Endothelial cell (in vitro differentiated cells): ENCODE data around the gene TUBB4A. TPM values are rescaled to one million over a fixed set of nuclear protein-coding genes. Genes with fewer than 3 reads are reported as not detected.

ENCODE experiments used
- DNase-seq: peaks from one replicate; pipeline ENCODE4 v3.0.0; 2021; ENCODE audit warnings: low spot score
- H3K27ac Mint-ChIP-seq: one replicate; pipeline ENCODE4 v1.8.0; 2021; ENCODE audit warnings: mixed read lengths, inconsistent platforms; ENCODE audit not compliant: unreplicated experiment
- H3K27me3 Mint-ChIP-seq: one replicate; pipeline ENCODE4 v1.8.0; 2021; ENCODE audit warnings: mild to moderate bottlenecking, moderate library complexity, mixed read lengths, inconsistent platforms; ENCODE audit not compliant: unreplicated experiment
- H3K36me3 Mint-ChIP-seq: one replicate; pipeline ENCODE4 v1.8.0; 2021; ENCODE audit warnings: mild to moderate bottlenecking, low read depth, mixed read lengths, inconsistent platforms; ENCODE audit not compliant: unreplicated experiment
- H3K4me1 Mint-ChIP-seq: one replicate; pipeline ENCODE4 v1.8.0; 2021; ENCODE audit warnings: mild to moderate bottlenecking, mixed read lengths, inconsistent platforms; ENCODE audit not compliant: unreplicated experiment
- H3K4me3 Mint-ChIP-seq: one replicate; pipeline ENCODE4 v1.8.0; 2021; ENCODE audit warnings: mild to moderate bottlenecking, mixed read lengths, inconsistent platforms; ENCODE audit not compliant: unreplicated experiment
- H3K9me3 Mint-ChIP-seq: one replicate; pipeline ENCODE4 v1.8.0; 2021; ENCODE audit warnings: mixed read lengths, inconsistent platforms; ENCODE audit not compliant: unreplicated experiment
- CTCF ChIP-seq: fragments of 200-600 bp; sonication (generic); IDR thresholded peaks from one replicate; pipeline ENCODE4 v1.5.0; 2021; ENCODE audit warnings: antibody characterized with exemption; ENCODE audit not compliant: unreplicated experiment
- total RNA-seq: library from RNA; stranded (reverse); fragmentation: NEBNext Ultra II Directional; extraction: Animal tissue kit (Norgen Biotek cat#: 25700); gene quantifications from one replicate; pipeline ENCODE4 v1.2.1, GENCODE V29; 2021; ENCODE audit not compliant: unreplicated experiment

Gene TUBB4A
- total RNA-seq, 1 donor from 2014 or later, result 0.21 TPM

- no peak overlapping the region for H3K27ac Mint-ChIP-seq
- DNase-seq, result no peak
- H3K4me1 Mint-ChIP-seq, result peaks cover 4% of the 10 kb centered on the region
- peaks cover 3% of the 10 kb centered on the region for H3K27me3 Mint-ChIP-seq
- H3K36me3 Mint-ChIP-seq, result no peaks in the 10 kb centered on the region
- H3K9me3 Mint-ChIP-seq, result no peaks in the 10 kb centered on the region
- no peak for TF ChIP-seq CTCF
- no peak overlapping the region for H3K4me3 Mint-ChIP-seq
Observed at GRCh38 chr19:6478815-6479214, 23.3 kb downstream of the TUBB4A start.

- Mint-ChIP-seq H3K4me3 (no peak overlapping the region), H3K27me3 (peaks cover 1% of the 10 kb centered on the region), H3K36me3 (no peaks in the 10 kb centered on the region), H3K4me1 (peaks cover 3% of the 10 kb centered on the region), H3K27ac (no peak overlapping the region), H3K9me3 (no peaks in the 10 kb centered on the region)
- DNase-seq, result no peak
- TF ChIP-seq CTCF, result no peak
Observed at GRCh38 chr19:6476896-6477431, 25.1 kb downstream of the TUBB4A start.

GRCh38 chr19:6476155-6476895, 25.8 kb downstream of the TUBB4A start:
- H3K36me3 Mint-ChIP-seq, result no peaks in the 10 kb centered on the region
- TF ChIP-seq CTCF, result no peak
- no peaks in the 10 kb centered on the region for H3K9me3 Mint-ChIP-seq
- H3K4me1 Mint-ChIP-seq, result no peaks in the 10 kb centered on the region
- H3K4me3 Mint-ChIP-seq, result no peak overlapping the region
- no peak overlapping the region for H3K27ac Mint-ChIP-seq
- H3K27me3 Mint-ChIP-seq, result peaks cover 1% of the 10 kb centered on the region
- peak; percentile 75 for DNase-seq

GRCh38 chr19:6475321-6476108, 26.6 kb downstream of the TUBB4A start:
- no peak for DNase-seq

More at GRCh38 chr19:6475321-6476108, 26.6 kb downstream of the TUBB4A start:
- no peak for TF ChIP-seq CTCF
- H3K4me1 Mint-ChIP-seq, result no peaks in the 10 kb centered on the region
- no peak overlapping the region for H3K4me3 Mint-ChIP-seq
- H3K9me3 Mint-ChIP-seq, result no peaks in the 10 kb centered on the region
- no peaks in the 10 kb centered on the region for H3K36me3 Mint-ChIP-seq
- no peak overlapping the region for H3K27ac Mint-ChIP-seq
- H3K27me3 Mint-ChIP-seq, result peaks cover 1% of the 10 kb centered on the region
